ENCODE results near the gene HTR4. TPM values are rescaled to one million over a fixed set of nuclear protein-coding genes. Genes with fewer than 3 reads are reported as not detected.

The HTR4 gene
- polyA plus RNA-seq, 1 of the 3 experiments (the other 2 are of a cell fraction): not detected

GRCh38 chr5:148666353-148666752, 12.0 kb upstream of the HTR4 start:
- Histone ChIP-seq H3K4me3 (ENCODE audit: low read depth in 2 of 2, low read length in 1 of 2) (no peak overlapping the region), H3K4me2 (no peak overlapping the region), H3K9me3 (no peaks in the 10 kb centered on the region), H3K27me3 (ENCODE audit: insufficient read depth) (no peaks in the 10 kb centered on the region), H3K27ac (ENCODE audit: low read depth in 2 of 2, low read length in 1 of 2) (no peak overlapping the region), H3K9me2 (no peaks in the 10 kb centered on the region), H4K20me1 (ENCODE audit: insufficient read depth) (no peaks in the 10 kb centered on the region), H3K36me3 (replicated peaks in 1 of 2; ENCODE audit: control insufficient read depth in 1 of 2, insufficient read depth in 2 of 2, low read length in 1 of 2) (no peaks in the 10 kb centered on the region), H3K79me2 (ENCODE audit: insufficient read depth) (no peaks in the 10 kb centered on the region), H3F3A (replicated peaks; ENCODE audit: insufficient read depth) (no peaks in the 10 kb centered on the region), H3K4me1 (ENCODE audit: control insufficient read depth in 1 of 2, insufficient read depth in 2 of 2, low read depth in 1 of 2, low read length in 1 of 2) (no peaks in the 10 kb centered on the region), H3K9ac (no peak overlapping the region), H2AFZ (ENCODE audit: low read depth) (no peak overlapping the region)
- no peak for DNase-seq
- peak; percentile 83 for TF ChIP-seq REST (IDR thresholded peaks at IDR 0.05; ENCODE audit: low read depth, low read length)
- TF ChIP-seq POLR2AphosphoS5 (IDR thresholded peaks at IDR 0.05; ENCODE audit: low read depth, low read length): no peak
- ChIA-PET CTCF (interaction anchor here (1.3 to 1.6 kb wide), 3 partner anchors 10 to 64 kb away, joined by 3 to 6 read pairs (median 4); no protein-coding TSS in a partner anchor), POLR2A (no interaction called here)
- WGBS (ENCODE audit: low lambda C conversion rate): 37% methylated on average over 4 of the region's 4 CpGs

GRCh38 chr5:148665431-148665830, 11.1 kb upstream of the HTR4 start:
- Histone ChIP-seq H3K27me3 (ENCODE audit: insufficient read depth) (no peaks in the 10 kb centered on the region), H3K36me3 (replicated peaks in 1 of 2; ENCODE audit: control insufficient read depth in 1 of 2, insufficient read depth in 2 of 2, low read length in 1 of 2) (no peaks in the 10 kb centered on the region), H2AFZ (ENCODE audit: low read depth) (no peak overlapping the region), H4K20me1 (ENCODE audit: insufficient read depth) (no peaks in the 10 kb centered on the region), H3K9me3 (no peaks in the 10 kb centered on the region), H3K9ac (no peak overlapping the region), H3K79me2 (ENCODE audit: insufficient read depth) (no peaks in the 10 kb centered on the region), H3K4me3 (ENCODE audit: low read depth in 2 of 2, low read length in 1 of 2) (no peak overlapping the region), H3K4me2 (no peak overlapping the region), H3K4me1 (ENCODE audit: control insufficient read depth in 1 of 2, insufficient read depth in 2 of 2, low read depth in 1 of 2, low read length in 1 of 2) (peaks cover 0 to 3% of the 10 kb centered on the region in 2 experiments; a peak in 2 of 4 replicates), H3F3A (replicated peaks; ENCODE audit: insufficient read depth) (no peaks in the 10 kb centered on the region), H3K27ac (ENCODE audit: low read depth in 2 of 2, low read length in 1 of 2) (no peak overlapping the region), H3K9me2 (no peaks in the 10 kb centered on the region)
- no peak for DNase-seq
- 46% methylated on average over 7 of the region's 7 CpGs for WGBS (ENCODE audit: low lambda C conversion rate)
- ChIA-PET POLR2A (no interaction called here), CTCF (interaction anchor here (0.8 to 1.6 kb wide), 5 partner anchors 11 to 486 kb away, joined by 3 to 6 read pairs (median 3); no protein-coding TSS in a partner anchor)
- TF ChIP-seq TCF12 (IDR thresholded peaks at IDR 0.05) (no peak), EZH2phosphoT487 (IDR thresholded peaks at IDR 0.05; ENCODE audit: borderline replicate concordance, low read depth) (no peak), NFIC (IDR thresholded peaks at IDR 0.05; ENCODE audit: borderline replicate concordance) (no peak), USF2 (IDR thresholded peaks at IDR 0.05; ENCODE audit: borderline replicate concordance, low read depth, low read length) (no peak), USF1 (IDR thresholded peaks at IDR 0.05; ENCODE audit: borderline replicate concordance, low read depth) (no peak), POLR2AphosphoS5 (IDR thresholded peaks at IDR 0.05; ENCODE audit: low read depth, low read length) (no peak), MEF2A (IDR thresholded peaks at IDR 0.05; ENCODE audit: borderline replicate concordance, low read depth) (no peak), YY1 (IDR thresholded peaks at IDR 0.05; ENCODE audit: low read depth) (no peak), MAX (IDR thresholded peaks at IDR 0.05; ENCODE audit: low read depth) (no peak), SMC3 (IDR thresholded peaks at IDR 0.05; ENCODE audit: low read depth, low read length) (no peak), PBX3 (IDR thresholded peaks at IDR 0.05) (no peak), SIN3A (IDR thresholded peaks at IDR 0.05; ENCODE audit: borderline replicate concordance, low read depth, low read length) (no peak), TEAD4 (IDR thresholded peaks at IDR 0.05; ENCODE audit: borderline replicate concordance, insufficient read depth) (no peak), RCOR1 (IDR thresholded peaks at IDR 0.05; ENCODE audit: low read length) (no peak), EP300 (IDR thresholded peaks at IDR 0.05; ENCODE audit: borderline replicate concordance in 1 of 2, low read depth in 1 of 2, low read length in 1 of 2) (no peak), ZBTB33 (IDR thresholded peaks at IDR 0.05; ENCODE audit: borderline replicate concordance, low read depth) (no peak), CHD2 (IDR thresholded peaks at IDR 0.05; ENCODE audit: low read length, partially characterized antibody) (no peak)

Measured in SK-N-SH (cell line).